ENCODE results near the gene ENSA.
"Not testable (repeated sequence)": the region's sequence is repeated elsewhere in the genome, so short reads cannot be mapped to it uniquely, and the experiment has no call there.

DNA sequence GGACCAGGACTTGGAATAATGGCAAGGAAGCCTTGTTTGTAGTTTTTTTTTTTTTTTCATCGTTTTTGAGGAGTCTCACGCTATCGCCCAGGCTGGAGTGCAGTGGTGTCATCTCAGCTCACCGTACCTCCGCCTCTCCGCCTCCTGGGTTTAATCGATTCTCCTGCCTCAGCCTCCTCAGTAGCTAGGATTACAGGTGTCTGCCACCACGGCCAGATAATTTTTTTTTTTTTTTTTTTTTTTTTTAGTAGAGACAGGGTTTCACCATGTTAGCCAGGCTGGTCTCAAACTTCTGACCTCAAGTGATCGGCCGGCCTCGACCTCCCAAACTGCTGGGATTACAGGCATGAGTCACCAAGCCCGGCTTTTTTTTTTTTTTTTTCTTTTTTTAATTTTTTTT is 27.0 kb downstream of the ENSA start:
- not testable (repeated sequence) for TF ChIP-seq FOXA1 (IDR thresholded peaks at IDR 0.05); NFRKB (IDR thresholded peaks at IDR 0.05); FOXK2 (IDR thresholded peaks at IDR 0.05); BHLHE40 (IDR thresholded peaks at IDR 0.05; ENCODE audit: borderline replicate concordance); SUZ12 (IDR thresholded peaks at IDR 0.05); CTBP1 (IDR thresholded peaks at IDR 0.05; ENCODE audit: borderline replicate concordance); PKNOX1 (IDR thresholded peaks at IDR 0.05); SP1 (IDR thresholded peaks at IDR 0.05); ARNT (IDR thresholded peaks at IDR 0.05); LEF1 (IDR thresholded peaks at IDR 0.05; ENCODE audit: borderline replicate concordance); FOXM1 (IDR thresholded peaks at IDR 0.05; ENCODE audit: borderline replicate concordance); TARDBP (IDR thresholded peaks at IDR 0.05); HDGF (IDR thresholded peaks at IDR 0.05; ENCODE audit: borderline replicate concordance)
- 0 out of 2 replicates have a peak, but pooled peaks have one; percentile 21 for TF ChIP-seq ZNF384 (IDR thresholded peaks at IDR 0.05)

All from HEK293T (cell line).